ENCODE results near the gene STH.

The STH gene

DNA sequence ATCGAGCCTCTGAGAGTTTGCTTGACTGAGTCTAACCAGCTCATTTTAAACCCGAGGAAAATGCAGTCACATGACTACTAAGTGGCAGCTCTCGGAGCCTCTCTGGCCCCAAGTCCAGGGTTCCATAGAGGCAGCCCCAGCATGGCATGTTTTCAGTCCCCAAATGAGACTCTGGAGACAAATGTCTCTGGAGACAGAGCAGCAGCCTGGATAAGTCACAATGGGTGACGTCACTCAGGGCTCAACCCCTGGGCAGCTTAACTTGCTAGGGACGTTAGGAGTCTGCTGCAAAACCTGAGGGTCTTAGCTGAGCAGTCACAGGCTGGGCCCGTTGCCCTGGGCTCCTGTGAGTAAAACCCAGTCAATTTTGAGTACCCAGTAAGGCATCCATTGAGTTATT lies 6.9 kb upstream of the STH start:
- ATAC-seq = no peak
- TF ChIP-seq RARB (CRISPR knock-in tag; IDR thresholded peaks at IDR 0.05) = no peak
- no peak for TF ChIP-seq ARNTL (CRISPR knock-in tag; IDR thresholded peaks at IDR 0.05; ENCODE audit: borderline replicate concordance, low read depth)
- no peak for TF ChIP-seq CSDC2 (CRISPR knock-in tag; IDR thresholded peaks at IDR 0.05)
- TF ChIP-seq ZNF565 (CRISPR knock-in tag; conservative IDR thresholded peaks at IDR 0.05; ENCODE audit: low read depth) = no peak
- TF ChIP-seq ISL1 (CRISPR knock-in tag; IDR thresholded peaks at IDR 0.05) = no peak

DNA sequence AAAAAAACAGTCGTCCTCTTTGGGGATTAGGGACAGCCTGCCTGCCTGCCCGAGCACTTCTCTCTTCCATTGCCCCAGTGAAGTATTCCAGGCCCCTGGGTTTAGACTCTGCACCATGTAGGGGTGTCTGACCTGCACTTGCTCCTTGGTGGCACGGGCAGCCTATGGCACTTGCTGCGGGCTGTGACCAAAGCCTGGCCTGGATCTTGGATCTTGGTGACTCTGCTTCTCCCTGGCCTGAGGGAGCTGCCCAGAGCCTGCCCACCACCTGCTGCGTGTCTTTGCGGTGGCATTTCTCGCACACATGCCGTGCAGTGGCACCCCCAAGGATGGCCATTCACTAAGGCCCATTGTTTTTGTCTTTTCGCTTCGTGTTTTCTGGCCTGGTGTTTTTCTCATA lies 6.1 kb upstream of the STH start:
- TF ChIP-seq ZNF70 (CRISPR knock-in tag; IDR thresholded peaks at IDR 0.05) (no peak), CSDC2 (CRISPR knock-in tag; IDR thresholded peaks at IDR 0.05) (no peak), GLIS3 (CRISPR knock-in tag; IDR thresholded peaks at IDR 0.05) (no peak), ZC3H10 (CRISPR knock-in tag; IDR thresholded peaks at IDR 0.05) (no peak), ESRRG (CRISPR knock-in tag; IDR thresholded peaks at IDR 0.05) (no peak), ZNF565 (CRISPR knock-in tag; conservative IDR thresholded peaks at IDR 0.05; ENCODE audit: low read depth) (no peak), SNAI2 (CRISPR knock-in tag; IDR thresholded peaks at IDR 0.05) (no peak), ZNF8 (CRISPR knock-in tag; IDR thresholded peaks at IDR 0.05) (no peak), TCF4 (CRISPR knock-in tag; IDR thresholded peaks at IDR 0.05; ENCODE audit: borderline replicate concordance) (no peak), ZFP30 (CRISPR knock-in tag; IDR thresholded peaks at IDR 0.05) (no peak), OSR1 (CRISPR knock-in tag; IDR thresholded peaks at IDR 0.05) (no peak), RARB (CRISPR knock-in tag; IDR thresholded peaks at IDR 0.05) (no peak)
- TF ChIP-seq, protein P1, sequence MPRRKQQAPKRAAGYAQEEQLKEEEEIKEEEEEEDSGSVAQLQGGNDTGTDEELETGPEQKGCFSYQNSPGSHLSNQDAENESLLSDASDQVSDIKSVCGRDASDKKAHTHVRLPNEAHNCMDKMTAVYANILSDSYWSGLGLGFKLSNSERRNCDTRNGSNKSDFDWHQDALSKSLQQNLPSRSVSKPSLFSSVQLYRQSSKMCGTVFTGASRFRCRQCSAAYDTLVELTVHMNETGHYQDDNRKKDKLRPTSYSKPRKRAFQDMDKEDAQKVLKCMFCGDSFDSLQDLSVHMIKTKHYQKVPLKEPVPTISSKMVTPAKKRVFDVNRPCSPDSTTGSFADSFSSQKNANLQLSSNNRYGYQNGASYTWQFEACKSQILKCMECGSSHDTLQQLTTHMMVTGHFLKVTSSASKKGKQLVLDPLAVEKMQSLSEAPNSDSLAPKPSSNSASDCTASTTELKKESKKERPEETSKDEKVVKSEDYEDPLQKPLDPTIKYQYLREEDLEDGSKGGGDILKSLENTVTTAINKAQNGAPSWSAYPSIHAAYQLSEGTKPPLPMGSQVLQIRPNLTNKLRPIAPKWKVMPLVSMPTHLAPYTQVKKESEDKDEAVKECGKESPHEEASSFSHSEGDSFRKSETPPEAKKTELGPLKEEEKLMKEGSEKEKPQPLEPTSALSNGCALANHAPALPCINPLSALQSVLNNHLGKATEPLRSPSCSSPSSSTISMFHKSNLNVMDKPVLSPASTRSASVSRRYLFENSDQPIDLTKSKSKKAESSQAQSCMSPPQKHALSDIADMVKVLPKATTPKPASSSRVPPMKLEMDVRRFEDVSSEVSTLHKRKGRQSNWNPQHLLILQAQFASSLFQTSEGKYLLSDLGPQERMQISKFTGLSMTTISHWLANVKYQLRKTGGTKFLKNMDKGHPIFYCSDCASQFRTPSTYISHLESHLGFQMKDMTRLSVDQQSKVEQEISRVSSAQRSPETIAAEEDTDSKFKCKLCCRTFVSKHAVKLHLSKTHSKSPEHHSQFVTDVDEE (CRISPR knock-in tag; IDR thresholded peaks at IDR 0.05) = no peak
- TF ChIP-seq, protein P2, sequence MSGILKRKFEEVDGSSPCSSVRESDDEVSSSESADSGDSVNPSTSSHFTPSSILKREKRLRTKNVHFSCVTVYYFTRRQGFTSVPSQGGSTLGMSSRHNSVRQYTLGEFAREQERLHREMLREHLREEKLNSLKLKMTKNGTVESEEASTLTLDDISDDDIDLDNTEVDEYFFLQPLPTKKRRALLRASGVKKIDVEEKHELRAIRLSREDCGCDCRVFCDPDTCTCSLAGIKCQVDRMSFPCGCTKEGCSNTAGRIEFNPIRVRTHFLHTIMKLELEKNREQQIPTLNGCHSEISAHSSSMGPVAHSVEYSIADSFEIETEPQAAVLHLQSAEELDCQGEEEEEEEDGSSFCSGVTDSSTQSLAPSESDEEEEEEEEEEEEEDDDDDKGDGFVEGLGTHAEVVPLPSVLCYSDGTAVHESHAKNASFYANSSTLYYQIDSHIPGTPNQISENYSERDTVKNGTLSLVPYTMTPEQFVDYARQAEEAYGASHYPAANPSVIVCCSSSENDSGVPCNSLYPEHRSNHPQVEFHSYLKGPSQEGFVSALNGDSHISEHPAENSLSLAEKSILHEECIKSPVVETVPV (CRISPR knock-in tag; IDR thresholded peaks at IDR 0.05) = no peak
- TF ChIP-seq, protein P3, sequence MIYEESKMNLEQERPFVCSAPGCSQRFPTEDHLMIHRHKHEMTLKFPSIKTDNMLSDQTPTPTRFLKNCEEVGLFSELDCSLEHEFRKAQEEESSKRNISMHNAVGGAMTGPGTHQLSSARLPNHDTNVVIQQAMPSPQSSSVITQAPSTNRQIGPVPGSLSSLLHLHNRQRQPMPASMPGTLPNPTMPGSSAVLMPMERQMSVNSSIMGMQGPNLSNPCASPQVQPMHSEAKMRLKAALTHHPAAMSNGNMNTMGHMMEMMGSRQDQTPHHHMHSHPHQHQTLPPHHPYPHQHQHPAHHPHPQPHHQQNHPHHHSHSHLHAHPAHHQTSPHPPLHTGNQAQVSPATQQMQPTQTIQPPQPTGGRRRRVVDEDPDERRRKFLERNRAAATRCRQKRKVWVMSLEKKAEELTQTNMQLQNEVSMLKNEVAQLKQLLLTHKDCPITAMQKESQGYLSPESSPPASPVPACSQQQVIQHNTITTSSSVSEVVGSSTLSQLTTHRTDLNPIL (CRISPR knock-in tag; IDR thresholded peaks at IDR 0.05; ENCODE audit: low read depth) = no peak
- TF ChIP-seq, protein P4, sequence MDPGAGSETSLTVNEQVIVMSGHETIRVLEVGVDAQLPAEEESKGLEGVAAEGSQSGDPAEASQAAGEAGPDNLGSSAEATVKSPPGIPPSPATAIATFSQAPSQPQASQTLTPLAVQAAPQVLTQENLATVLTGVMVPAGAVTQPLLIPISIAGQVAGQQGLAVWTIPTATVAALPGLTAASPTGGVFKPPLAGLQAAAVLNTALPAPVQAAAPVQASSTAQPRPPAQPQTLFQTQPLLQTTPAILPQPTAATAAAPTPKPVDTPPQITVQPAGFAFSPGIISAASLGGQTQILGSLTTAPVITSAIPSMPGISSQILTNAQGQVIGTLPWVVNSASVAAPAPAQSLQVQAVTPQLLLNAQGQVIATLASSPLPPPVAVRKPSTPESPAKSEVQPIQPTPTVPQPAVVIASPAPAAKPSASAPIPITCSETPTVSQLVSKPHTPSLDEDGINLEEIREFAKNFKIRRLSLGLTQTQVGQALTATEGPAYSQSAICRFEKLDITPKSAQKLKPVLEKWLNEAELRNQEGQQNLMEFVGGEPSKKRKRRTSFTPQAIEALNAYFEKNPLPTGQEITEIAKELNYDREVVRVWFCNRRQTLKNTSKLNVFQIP (CRISPR knock-in tag; IDR thresholded peaks at IDR 0.05; ENCODE audit: borderline replicate concordance, low read depth) = no peak
- peak; percentile 26; the same call in 1 of the 3 replicates for ATAC-seq

DNA sequence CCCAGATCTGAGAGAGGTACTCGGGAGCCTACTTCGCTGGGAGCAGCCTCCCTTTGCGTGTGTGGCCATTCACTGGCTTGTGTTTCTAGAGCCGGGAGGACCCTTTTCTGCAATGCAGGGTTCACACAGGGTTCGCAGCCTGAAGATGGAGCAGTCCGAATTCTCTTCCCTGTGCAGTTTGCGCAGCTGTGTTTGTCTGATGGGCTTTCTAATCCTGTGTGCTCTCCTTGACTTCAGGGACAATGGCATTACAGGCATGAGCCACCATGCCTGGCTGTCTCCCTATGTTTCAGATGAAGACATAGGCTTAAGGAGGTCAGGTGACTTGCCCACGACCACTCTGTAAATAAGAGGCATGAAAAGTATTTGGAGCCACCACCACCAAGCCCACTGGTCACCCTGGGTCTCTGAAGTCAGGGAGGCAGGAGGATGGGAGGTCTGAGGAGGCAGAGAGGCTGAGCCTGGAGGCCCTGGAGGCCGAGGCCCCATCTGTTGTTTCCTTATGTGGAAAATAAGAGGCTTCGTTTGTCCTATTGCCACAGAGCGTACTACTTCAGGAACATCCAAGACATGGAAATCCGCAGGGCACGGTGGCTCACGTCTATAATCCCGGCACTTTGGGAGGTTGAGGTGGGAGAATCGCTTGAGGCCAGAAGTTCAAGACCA lies 5.0 kb upstream of the STH start:
- ATAC-seq = no peak
- TF ChIP-seq TOX (CRISPR knock-in tag; IDR thresholded peaks at IDR 0.05; ENCODE audit: borderline replicate concordance) = no peak
- no peak for TF ChIP-seq RARB (CRISPR knock-in tag; IDR thresholded peaks at IDR 0.05)
- TF ChIP-seq, protein P3 (CRISPR knock-in tag; IDR thresholded peaks at IDR 0.05; ENCODE audit: low read depth) = no peak
- TF ChIP-seq CSDC2 (CRISPR knock-in tag; IDR thresholded peaks at IDR 0.05) = no peak
- TF ChIP-seq ZFP3 (CRISPR knock-in tag; IDR thresholded peaks at IDR 0.05) = no peak
- TF ChIP-seq, protein P1 (CRISPR knock-in tag; IDR thresholded peaks at IDR 0.05) = no peak
- TF ChIP-seq, protein P4 (CRISPR knock-in tag; IDR thresholded peaks at IDR 0.05; ENCODE audit: borderline replicate concordance, low read depth) = no peak
- no peak for TF ChIP-seq ESRRG (CRISPR knock-in tag; IDR thresholded peaks at IDR 0.05)
- no peak for TF ChIP-seq GLIS3 (CRISPR knock-in tag; IDR thresholded peaks at IDR 0.05)
- TF ChIP-seq ARNTL (CRISPR knock-in tag; IDR thresholded peaks at IDR 0.05; ENCODE audit: borderline replicate concordance, low read depth) = no peak
- TF ChIP-seq ZNF70 (CRISPR knock-in tag; IDR thresholded peaks at IDR 0.05) = no peak
- no peak for TF ChIP-seq ZNF565 (CRISPR knock-in tag; conservative IDR thresholded peaks at IDR 0.05; ENCODE audit: low read depth)
- no peak for TF ChIP-seq TCF4 (CRISPR knock-in tag; IDR thresholded peaks at IDR 0.05; ENCODE audit: borderline replicate concordance)
